GM19397 (cell line): ENCODE data around the gene IL17B.

ENCODE experiments used
- ATAC-seq: cut with Tn5 transposase; IDR thresholded peaks from one replicate; pipeline ENCODE4 v1.9.1; 2021; ENCODE audit warnings: mild to moderate bottlenecking, moderate library complexity; ENCODE audit not compliant: unreplicated experiment

IL17B gene

DNA sequence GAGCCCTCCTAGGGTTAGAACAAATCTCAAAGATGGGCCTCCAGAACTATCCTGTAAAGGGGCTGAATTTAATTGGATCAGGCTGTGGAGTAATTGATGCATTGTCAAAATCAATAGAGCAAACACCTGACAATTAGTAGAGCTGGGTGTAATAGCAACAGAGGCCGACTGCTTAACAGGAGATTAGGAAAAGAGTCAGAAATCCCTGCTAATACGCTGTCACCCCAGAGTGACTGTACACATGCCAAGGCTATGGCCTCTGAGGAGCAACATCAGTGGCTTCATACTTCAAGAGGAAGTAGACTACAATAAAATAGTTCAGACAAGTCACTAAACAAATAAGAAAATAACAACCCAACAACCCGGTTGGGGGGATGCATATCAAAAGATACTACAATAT lies 52.5 kb downstream of the IL17B start:
- no peak for ATAC-seq

DNA sequence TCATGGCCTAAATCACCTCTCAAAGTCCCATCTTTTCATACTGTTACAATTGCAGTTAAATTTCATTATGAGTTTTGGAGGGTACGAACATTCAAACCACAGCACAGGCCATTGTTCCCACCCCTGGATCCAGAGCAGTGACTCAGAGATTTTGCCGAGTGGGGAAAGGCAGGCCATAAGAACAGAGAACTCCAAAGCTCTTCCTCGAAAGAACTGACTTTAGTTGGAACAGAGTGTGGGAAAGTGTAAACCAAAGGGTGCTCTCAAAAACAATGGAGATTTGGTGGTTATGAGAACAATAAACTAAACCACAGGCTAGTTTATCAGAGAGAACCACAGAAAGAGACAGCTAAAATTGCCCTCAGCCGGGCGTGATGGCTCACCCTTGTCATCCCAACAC lies 53.2 kb downstream of the IL17B start:
- ATAC-seq = no peak

DNA sequence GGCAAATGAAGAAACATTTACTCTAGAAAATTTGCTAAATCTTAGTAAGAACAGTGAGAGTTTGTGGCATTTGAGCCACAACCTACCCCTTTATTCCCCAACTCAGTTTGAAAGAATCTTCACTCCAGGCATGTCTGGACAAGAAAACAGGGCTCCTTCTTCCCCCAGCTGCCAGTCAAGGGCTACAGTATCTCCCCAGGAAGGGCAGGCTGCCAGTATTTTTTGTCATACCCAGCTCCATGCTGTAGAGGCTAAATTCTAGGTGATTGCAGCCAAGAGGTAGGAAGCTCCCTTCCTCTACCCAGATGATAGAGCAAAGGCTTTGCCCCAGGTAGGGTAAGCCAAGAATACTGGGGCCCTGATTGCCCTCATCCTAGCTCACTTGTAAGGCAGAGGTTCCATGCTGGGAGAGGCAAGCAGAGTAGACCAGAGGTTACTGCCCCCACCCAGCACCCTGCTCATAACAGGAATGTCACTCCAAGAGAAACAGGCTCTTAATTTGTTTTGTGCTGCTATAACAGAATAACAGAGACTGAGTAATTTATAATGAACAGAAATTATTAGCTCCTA lies 53.8 kb downstream of the IL17B start:
- ATAC-seq = no peak

DNA sequence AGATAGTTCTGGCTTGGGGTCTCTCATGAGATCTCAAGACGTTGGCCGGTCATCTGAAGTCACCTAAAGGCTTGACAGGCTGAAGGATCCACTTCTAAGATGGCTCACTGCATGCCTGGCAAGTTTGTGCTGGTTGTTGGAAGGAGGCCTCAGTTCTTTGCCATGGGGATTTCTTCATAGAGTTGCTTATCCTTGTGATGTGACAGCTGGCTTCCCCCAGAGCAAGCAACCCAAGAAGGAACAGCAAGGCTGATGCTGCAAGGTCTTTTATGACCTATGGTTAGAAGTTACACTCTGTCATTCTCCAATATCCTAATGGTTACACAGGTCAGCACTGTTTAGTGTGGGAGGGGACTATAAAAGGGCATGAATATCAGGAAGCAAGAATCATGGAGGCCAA lies 54.5 kb downstream of the IL17B start:
- ATAC-seq = no peak
